ENCODE measurements around the gene FSTL3.

FSTL3 gene

DNA sequence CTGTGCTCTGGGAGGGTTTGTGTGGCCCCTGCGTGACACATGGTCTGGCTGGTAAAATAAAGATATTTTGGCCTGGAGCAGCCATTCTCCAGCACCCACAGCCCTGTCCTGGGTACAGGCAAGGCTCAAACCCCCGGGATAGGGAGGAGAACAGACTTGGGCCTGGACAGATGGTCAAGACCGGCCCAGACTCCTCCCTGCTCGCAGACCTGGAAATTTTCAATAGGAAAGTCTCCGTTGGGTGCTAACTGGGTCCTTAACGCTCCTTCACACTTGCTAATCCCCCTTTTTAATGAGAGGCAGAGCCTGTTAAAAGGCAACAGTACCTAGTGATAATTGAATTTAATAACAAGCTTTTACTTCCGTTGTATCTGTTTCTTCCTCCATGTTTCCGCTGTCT, 35.1 kb downstream of the FSTL3 start:
- FAIRE-seq = no peak
- TF ChIP-seq, protein P1, sequence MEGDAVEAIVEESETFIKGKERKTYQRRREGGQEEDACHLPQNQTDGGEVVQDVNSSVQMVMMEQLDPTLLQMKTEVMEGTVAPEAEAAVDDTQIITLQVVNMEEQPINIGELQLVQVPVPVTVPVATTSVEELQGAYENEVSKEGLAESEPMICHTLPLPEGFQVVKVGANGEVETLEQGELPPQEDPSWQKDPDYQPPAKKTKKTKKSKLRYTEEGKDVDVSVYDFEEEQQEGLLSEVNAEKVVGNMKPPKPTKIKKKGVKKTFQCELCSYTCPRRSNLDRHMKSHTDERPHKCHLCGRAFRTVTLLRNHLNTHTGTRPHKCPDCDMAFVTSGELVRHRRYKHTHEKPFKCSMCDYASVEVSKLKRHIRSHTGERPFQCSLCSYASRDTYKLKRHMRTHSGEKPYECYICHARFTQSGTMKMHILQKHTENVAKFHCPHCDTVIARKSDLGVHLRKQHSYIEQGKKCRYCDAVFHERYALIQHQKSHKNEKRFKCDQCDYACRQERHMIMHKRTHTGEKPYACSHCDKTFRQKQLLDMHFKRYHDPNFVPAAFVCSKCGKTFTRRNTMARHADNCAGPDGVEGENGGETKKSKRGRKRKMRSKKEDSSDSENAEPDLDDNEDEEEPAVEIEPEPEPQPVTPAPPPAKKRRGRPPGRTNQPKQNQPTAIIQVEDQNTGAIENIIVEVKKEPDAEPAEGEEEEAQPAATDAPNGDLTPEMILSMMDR (IDR thresholded peaks at IDR 0.05; ENCODE audit: insufficient read depth, missing control alignments) = no peak
- no peak for DNase-seq (ENCODE audit: insufficient read length, low spot score)

DNA sequence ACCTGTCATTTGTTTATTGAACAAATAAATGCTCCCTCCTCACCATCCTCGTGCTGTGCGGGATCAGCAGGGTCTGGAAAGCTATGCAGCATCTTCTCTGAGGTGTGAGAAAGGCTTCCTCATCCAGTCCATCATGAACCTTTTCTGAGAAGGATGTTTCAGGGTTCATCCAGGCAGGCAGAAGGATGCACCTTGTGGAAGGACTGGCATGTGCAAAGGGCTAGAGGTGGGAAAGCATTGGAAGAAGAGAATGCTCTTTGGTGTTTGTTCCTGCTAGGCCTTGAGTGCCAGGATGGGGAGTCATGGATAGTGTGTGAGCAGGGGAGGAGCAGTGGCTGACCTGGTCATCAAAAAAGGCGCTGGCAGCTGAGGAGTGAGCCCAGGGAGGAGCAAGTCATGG, 39.2 kb downstream of the FSTL3 start:
- DNase-seq (ENCODE audit: insufficient read length, low spot score) (no peak), FAIRE-seq (no peak)
- TF ChIP-seq, protein P1 (IDR thresholded peaks at IDR 0.05; ENCODE audit: insufficient read depth, missing control alignments) = no peak

DNA sequence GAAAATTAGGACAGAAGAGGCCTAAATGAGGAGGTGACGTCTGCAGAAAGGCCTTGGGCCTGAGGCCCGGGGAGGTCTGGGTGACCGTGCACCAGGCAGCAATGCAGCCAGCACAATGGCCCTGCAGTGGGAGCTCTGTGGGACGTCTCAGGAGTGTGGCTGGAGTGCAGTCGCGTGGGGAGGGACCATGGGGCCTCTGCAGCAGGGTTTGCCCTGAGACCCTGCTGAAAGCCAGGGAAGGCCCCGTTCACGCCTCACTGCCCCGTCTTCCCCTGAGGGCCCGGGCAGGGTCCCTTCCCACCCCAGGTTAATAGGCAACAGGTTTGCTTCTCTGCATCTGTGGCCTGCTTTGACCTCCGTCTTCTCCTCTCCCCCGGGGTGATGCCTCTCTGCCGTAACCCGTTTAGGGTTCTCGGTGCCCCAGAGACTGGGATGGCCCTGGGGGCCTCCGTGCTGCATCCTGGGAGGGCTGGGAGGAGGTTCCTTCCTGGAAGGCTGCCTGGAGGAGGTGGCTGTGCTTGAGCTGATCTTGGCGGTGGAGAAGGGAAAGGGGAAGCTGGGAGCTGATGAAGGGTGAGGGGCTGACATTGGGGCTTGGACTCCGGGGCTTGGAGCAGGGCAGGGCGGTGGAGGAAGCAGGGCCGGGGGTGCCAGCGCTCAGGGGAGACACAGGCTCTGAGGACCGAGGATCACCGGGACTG, 42.2 kb downstream of the FSTL3 start:
- no peak for DNase-seq (ENCODE audit: insufficient read length, low spot score)
- TF ChIP-seq, protein P1 (IDR thresholded peaks at IDR 0.05; ENCODE audit: insufficient read depth, missing control alignments) = no peak
- FAIRE-seq = no peak

DNA sequence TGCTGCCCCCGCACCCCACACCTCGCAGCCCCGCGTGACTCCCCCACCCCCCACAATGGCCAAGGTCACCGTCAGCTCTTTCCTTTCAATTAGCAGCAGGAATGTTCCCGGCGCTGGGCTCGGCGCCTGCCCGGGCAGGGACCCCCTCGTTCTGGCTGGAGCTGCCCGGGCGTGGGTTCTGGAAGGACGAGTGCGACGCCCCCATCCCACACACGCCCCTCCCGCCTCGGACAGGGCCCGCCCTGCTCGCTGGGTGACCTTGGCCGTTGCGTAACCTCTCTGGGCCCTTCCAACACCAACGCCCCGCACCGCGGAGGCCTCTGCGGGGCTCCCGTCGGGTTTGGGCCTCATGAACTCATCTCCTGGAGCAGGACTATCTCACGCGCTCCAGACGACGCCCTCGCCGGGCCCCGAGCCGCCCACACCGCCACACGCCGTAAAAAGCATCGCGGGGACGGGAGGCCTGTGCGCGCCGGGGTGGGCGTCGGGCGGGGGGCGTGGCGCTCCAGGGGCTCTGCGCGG, 42.9 kb downstream of the FSTL3 start:
- DNase-seq (ENCODE audit: insufficient read length, low spot score) (no peak), FAIRE-seq (no peak)
- TF ChIP-seq, protein P1 (IDR thresholded peaks at IDR 0.05; ENCODE audit: insufficient read depth, missing control alignments) = no peak

DNA sequence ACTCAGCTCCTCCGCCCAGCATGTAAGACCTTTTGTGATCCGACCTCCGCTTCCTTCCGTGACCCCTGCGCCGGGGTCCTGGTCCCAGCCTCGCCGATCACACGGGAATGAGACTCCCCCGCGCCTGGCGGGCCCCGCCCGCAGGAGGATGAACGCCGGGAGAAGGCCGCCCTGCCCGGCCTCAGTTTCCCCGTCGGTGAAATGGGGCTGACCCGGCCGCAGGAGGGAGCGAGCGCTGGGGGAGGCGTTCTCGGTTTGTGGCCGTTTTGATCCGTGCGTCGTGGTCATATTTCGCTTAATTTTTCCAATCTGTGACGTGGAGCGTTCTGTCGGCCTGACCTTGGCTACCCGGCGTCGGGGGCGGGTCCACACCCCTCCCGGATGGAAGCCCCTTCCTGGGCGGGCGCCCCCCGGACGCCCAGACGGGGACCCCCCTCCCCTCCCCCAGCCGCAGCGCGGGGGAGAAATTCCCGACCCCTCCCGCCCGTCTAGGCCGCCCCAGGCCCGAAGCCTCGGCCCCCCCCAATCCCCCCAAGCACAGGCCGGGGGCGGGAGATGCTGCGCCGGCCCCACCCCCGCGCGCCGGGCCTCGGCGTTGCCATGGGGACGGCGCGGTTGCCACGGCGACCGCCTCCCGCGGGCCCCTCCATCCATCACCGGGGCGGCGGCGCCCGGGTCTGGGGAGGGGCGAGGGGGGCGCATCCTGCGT, 43.6 kb downstream of the FSTL3 start:
- DNase-seq (ENCODE audit: insufficient read length, low spot score) (no peak), FAIRE-seq (no peak)
- TF ChIP-seq, protein P1 (IDR thresholded peaks at IDR 0.05; ENCODE audit: insufficient read depth, missing control alignments) = no peak

DNA sequence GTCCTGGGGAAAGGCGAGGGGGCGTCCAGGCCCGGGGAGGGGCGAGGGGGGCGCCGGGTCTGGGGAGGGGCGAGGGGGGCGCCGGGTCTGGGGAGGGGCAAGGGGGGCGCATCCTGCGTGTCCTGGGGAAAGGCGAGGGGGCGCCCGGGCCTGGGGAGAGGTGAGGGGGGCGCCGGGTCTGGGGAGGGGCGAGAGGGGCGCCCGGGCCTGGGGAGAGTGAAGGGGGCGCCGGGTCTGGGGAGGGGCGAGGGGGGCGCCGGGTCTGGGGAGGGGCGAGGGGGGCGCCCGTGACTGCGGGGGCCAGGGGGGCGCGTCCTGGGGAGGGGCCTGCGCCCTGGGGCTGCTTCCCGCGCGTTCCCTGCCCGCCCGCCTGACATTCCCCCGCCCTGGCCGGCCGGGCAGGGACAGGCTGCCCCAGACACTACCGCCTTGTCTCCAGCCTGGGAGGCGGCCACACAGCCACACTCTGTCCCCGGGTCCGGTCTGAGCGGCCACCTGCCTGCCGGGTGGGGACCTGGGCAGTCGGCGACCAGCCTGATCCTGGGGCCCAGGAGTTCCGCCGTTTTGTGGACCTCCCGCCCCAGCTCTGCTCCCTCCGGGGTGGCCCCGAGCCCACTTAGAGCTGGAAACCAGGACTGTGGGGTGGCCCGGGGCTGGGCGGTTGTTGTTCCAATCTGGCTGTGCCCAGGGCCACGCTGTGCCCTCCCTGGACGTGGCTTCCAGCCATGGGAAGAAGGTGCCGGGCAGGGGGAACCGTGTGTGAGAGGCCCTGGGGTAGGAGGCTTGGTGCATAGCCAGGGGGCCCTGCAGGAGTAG, 44.4 kb downstream of the FSTL3 start:
- TF ChIP-seq, protein P1 (IDR thresholded peaks at IDR 0.05; ENCODE audit: insufficient read depth, missing control alignments) = no peak
- no peak for FAIRE-seq
- no peak for DNase-seq (ENCODE audit: insufficient read length, low spot score)
